ENCODE results near the gene MOB3B. TPM values are rescaled to one million over a fixed set of nuclear protein-coding genes. Genes with fewer than 3 reads are reported as not detected.

MOB3B gene
- total and polyA plus RNA-seq, 2 of the 13 experiments (the other 11 are each of a cell fraction or from before 2014, with no cell fraction given) = 0.03 to 0.09 TPM

DNA sequence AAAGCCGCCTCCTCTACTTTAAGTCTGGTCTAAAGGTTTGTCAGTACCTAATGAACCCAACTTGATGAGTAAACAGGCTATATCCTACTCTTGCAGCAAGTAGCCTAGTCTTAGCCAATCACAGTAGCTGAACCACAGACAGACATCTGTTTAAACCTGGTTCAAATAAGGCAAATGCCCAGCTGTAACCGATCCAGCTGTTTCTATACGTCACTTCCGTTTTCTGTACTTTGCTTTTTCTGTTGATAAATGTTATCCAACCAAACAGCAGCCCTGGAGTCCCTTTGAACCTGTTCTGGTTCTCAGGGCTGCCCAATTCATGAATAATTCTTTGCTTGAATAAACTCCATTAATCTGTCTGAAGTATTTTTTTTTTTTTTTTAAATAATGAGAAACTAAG is 155.8 kb downstream of the MOB3B start (continued):
- no peak for TF ChIP-seq MEIS1 (CRISPR knock-in tag; IDR thresholded peaks at IDR 0.05; ENCODE audit: borderline replicate concordance)
- TF ChIP-seq ZNF296 (CRISPR knock-in tag; conservative IDR thresholded peaks at IDR 0.05) = no peak

DNA sequence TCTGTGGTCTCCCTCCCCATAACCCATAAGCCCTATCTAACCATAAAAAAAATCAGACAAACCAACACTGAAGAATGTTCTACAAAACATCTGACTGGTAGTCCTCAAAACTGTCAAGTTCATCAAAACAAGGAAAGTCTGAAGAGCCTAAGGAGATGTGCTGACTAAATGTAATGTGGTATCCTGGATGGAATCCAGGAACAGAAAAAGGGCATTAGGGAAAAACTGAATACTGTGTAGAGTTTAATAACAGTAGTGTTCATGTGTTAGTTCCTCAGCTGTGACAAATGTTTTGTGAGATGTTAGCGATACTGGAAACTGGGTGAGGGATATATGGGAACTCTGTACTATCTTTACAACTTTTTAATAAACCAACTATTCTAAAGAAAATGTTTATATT is 157.0 kb downstream of the MOB3B start:
- H4K20me1 ChIP-seq (ENCODE audit: insufficient read depth, low read length) = no peaks in the 10 kb centered on the region
- H2AFZ ChIP-seq (ENCODE audit: low read length) = no peak overlapping the region
- intact Hi-C loops (cut with micrococcal nuclease; ENCODE audit: unreplicated experiment) = no loop called here
- no peaks in the 10 kb centered on the region for H3K79me2 ChIP-seq (ENCODE audit: insufficient read depth, low read length)
- no peaks in the 10 kb centered on the region for H3K4me1 ChIP-seq (ENCODE audit: insufficient read depth, low read length)
- H3K4me3 ChIP-seq (replicated peaks in 1 of 3; ENCODE audit: insufficient read depth in 1 of 3, low read depth in 2 of 3, low read length in 3 of 3) = no peak overlapping the region
- H3K9ac ChIP-seq (ENCODE audit: insufficient read depth, low read depth, low read length) = no peak overlapping the region
- ChIA-PET POLR2A (no interaction called here), CTCF (ENCODE audit: low intra/inter-chr PET ratio, low total read pairs) (no interaction called here)
- no peak overlapping the region for H3K27ac ChIP-seq (ENCODE audit: extremely low read length, insufficient read depth, low read length)
- H3K4me2 ChIP-seq (ENCODE audit: low read depth, low read length) = no peak overlapping the region
- TF ChIP-seq ZSCAN22 (CRISPR knock-in tag; IDR thresholded peaks at IDR 0.05) (no peak), KLF12 (CRISPR knock-in tag; IDR thresholded peaks at IDR 0.05; ENCODE audit: borderline replicate concordance) (no peak), ELF1 (CRISPR knock-in tag; IDR thresholded peaks at IDR 0.05) (no peak), IKZF1 (IDR thresholded peaks at IDR 0.05) (no peak)
- TF ChIP-seq, protein P1, sequence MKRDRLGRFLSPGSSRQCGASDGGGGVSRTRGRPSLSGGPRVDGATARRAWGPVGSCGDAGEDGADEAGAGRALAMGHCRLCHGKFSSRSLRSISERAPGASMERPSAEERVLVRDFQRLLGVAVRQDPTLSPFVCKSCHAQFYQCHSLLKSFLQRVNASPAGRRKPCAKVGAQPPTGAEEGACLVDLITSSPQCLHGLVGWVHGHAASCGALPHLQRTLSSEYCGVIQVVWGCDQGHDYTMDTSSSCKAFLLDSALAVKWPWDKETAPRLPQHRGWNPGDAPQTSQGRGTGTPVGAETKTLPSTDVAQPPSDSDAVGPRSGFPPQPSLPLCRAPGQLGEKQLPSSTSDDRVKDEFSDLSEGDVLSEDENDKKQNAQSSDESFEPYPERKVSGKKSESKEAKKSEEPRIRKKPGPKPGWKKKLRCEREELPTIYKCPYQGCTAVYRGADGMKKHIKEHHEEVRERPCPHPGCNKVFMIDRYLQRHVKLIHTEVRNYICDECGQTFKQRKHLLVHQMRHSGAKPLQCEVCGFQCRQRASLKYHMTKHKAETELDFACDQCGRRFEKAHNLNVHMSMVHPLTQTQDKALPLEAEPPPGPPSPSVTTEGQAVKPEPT (CRISPR knock-in tag; IDR thresholded peaks at IDR 0.05; ENCODE audit: low read depth) = no peak
- H3K27me3 ChIP-seq (ENCODE audit: control insufficient read depth in 1 of 2, insufficient read depth in 2 of 2, low read length in 2 of 2) = peaks cover 0 to 1% of the 10 kb centered on the region in 2 experiments; a peak in 1 of 5 replicates
- DNase-seq (ENCODE audit: low spot score) = no peak
- FAIRE-seq = no peak
- ATAC-seq = no peak
- no TSS peak for BruUV-seq (replicated peaks)
- H3K36me3 ChIP-seq (replicated peaks in 1 of 2; ENCODE audit: control insufficient read depth in 1 of 2, insufficient read depth in 2 of 2, low read length in 2 of 2) = no peaks in the 10 kb centered on the region
- in situ Hi-C loops (cut with HindIII; ENCODE audit: extremely low pct_ligation_motif_present, low pct_unique_long_range_greater_than_20kb) = no loop called here
- H3K9me3 ChIP-seq (ENCODE audit: low read length) = no peaks in the 10 kb centered on the region
- whole genome bisulfite sequencing (ENCODE audit: low lambda C conversion rate) = 40% methylated on average over 1 of the region's 1 CpG

All from HepG2 (cell line).